ENCODE data around the gene SMIM24. TPM values are rescaled to one million over a fixed set of nuclear protein-coding genes. Genes with fewer than 3 reads are reported as not detected.

SMIM24 gene
- total RNA-seq, 1 experiment from 2014 or later: not detected

DNA sequence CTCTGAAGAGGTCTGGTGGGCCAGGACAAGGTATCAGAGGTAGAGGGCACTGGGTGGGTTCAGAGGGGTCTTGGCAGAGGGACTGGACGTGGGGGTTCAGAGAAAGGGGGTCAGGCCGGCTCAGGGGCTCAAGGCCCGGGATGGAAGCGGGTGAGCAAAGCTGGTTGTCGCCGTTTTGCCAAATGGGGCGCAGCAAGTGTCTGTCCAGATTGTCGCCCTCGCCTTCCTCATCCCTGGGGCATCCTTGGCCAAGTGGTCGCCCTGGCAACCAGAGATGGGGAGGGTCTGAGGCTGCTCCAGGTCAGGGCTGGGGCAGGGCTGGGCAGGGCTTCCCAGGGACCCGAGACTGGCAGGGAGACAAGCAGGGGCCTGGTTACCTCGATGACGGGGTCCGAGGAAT is 13.3 kb upstream of the SMIM24 start:
- ChIA-PET CTCF (interaction anchor here (0.7 to 2.0 kb wide), 3 partner anchors 10 to 192 kb away, joined by 3 to 6 read pairs (median 4); no protein-coding TSS in a partner anchor), POLR2A (no interaction called here)
- Mint-ChIP-seq H3K9me3 (ENCODE audit: unreplicated experiment) (no peaks in the 10 kb centered on the region), H3K4me1 (ENCODE audit: insufficient read depth, unreplicated experiment) (peaks cover 5% of the 10 kb centered on the region), H3K27me3 (ENCODE audit: insufficient read depth, unreplicated experiment) (no peaks in the 10 kb centered on the region), H3K27ac (ENCODE audit: low read depth, unreplicated experiment) (no peak overlapping the region), H3K4me3 (ENCODE audit: unreplicated experiment) (no peak overlapping the region), H3K36me3 (ENCODE audit: insufficient read depth, unreplicated experiment) (peaks cover 38% of the 10 kb centered on the region)
- DNase-seq (ENCODE audit: unreplicated experiment): no peak
- no TSS peak for BruUV-seq (replicated peaks)
- TF ChIP-seq, protein P1, sequence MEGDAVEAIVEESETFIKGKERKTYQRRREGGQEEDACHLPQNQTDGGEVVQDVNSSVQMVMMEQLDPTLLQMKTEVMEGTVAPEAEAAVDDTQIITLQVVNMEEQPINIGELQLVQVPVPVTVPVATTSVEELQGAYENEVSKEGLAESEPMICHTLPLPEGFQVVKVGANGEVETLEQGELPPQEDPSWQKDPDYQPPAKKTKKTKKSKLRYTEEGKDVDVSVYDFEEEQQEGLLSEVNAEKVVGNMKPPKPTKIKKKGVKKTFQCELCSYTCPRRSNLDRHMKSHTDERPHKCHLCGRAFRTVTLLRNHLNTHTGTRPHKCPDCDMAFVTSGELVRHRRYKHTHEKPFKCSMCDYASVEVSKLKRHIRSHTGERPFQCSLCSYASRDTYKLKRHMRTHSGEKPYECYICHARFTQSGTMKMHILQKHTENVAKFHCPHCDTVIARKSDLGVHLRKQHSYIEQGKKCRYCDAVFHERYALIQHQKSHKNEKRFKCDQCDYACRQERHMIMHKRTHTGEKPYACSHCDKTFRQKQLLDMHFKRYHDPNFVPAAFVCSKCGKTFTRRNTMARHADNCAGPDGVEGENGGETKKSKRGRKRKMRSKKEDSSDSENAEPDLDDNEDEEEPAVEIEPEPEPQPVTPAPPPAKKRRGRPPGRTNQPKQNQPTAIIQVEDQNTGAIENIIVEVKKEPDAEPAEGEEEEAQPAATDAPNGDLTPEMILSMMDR (IDR thresholded peaks at IDR 0.05; ENCODE audit: unreplicated experiment): no peak
- intact Hi-C loops (cut with micrococcal nuclease): no loop called here

DNA sequence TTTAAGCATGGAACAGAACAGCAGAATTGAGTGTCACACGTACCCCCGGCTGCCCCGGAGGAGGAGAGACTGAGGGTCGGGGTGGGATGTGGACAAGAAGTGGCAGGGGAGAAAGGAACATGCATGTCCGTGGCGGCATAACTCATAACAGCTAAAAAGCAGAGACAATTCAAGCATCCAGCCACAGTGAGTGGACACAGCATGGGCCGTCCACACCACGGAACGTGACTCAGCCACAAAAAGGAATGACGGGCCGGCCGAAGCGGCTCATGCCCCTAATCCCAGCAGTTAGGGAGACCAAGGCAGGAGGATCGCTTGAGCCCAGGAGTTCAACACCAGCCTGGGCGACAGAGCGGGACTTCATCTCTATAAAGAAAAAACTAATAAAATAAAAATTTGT is 12.6 kb upstream of the SMIM24 start:
- TF ChIP-seq, protein P1 (IDR thresholded peaks at IDR 0.05; ENCODE audit: unreplicated experiment): no peak
- DNase-seq (ENCODE audit: unreplicated experiment): no peak
- peaks cover 38% of the 10 kb centered on the region for H3K36me3 Mint-ChIP-seq (ENCODE audit: insufficient read depth, unreplicated experiment)
- H3K9me3 Mint-ChIP-seq (ENCODE audit: unreplicated experiment): no peaks in the 10 kb centered on the region
- ChIA-PET POLR2A (no interaction called here), CTCF (interaction anchor here (0.7 to 2.0 kb wide), 3 partner anchors 11 to 20 kb away, joined by 3 to 6 read pairs (median 3); no protein-coding TSS in a partner anchor)
- no TSS peak for BruUV-seq (replicated peaks)
- H3K4me3 Mint-ChIP-seq (ENCODE audit: unreplicated experiment): no peak overlapping the region
- intact Hi-C loops (cut with micrococcal nuclease): no loop called here
- no peaks in the 10 kb centered on the region for H3K27me3 Mint-ChIP-seq (ENCODE audit: insufficient read depth, unreplicated experiment)
- H3K27ac Mint-ChIP-seq (ENCODE audit: low read depth, unreplicated experiment): no peak overlapping the region
- peaks cover 2% of the 10 kb centered on the region for H3K4me1 Mint-ChIP-seq (ENCODE audit: insufficient read depth, unreplicated experiment)

DNA sequence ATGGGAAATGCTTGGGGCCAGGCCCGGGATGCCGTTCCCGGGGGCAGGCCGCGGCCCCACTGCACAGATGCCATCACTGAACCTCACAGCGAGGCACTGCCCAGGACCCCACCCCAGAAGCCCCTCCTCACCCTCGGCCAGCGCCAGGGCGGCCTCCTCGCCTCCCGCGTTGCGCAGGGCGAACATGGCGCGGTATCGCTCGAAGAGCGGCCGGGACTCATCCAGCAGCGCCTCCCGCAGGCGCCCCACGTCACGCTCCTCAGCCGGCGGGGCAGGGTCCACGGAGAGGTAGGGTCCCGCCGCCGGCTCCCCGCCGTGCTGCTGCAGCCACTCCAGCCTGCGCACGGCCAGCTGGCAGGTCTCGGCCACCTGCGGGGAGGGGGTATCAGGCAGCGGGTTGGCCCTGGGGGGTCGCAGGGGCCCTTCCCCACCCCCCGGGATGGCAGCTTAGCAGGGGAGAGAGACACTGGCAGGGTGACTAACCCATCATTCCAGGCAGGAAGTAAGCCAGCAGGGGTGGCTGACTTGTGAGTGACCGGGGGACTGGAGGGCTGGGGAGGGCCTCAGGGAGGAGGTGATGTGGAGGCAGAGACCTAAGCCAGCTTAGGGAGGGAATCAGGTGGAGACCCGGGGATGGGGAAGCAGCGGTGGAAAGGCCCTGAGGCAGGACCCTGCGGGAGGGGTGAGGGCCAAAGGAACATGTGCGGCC is 12.0 kb upstream of the SMIM24 start:
- Mint-ChIP-seq H3K9me3 (ENCODE audit: unreplicated experiment) (no peaks in the 10 kb centered on the region), H3K27me3 (ENCODE audit: insufficient read depth, unreplicated experiment) (no peaks in the 10 kb centered on the region), H3K4me3 (ENCODE audit: unreplicated experiment) (no peak overlapping the region), H3K27ac (ENCODE audit: low read depth, unreplicated experiment) (no peak overlapping the region), H3K4me1 (ENCODE audit: insufficient read depth, unreplicated experiment) (no peaks in the 10 kb centered on the region), H3K36me3 (ENCODE audit: insufficient read depth, unreplicated experiment) (peaks cover 38% of the 10 kb centered on the region)
- no TSS peak for BruUV-seq (replicated peaks)
- ChIA-PET CTCF (interaction anchor here (0.6 to 0.7 kb wide), 2 partner anchors 11 to 20 kb away, joined by 3 to 5 read pairs; no protein-coding TSS in a partner anchor), POLR2A (no interaction called here)
- TF ChIP-seq, protein P1 (IDR thresholded peaks at IDR 0.05; ENCODE audit: unreplicated experiment): no peak
- DNase-seq (ENCODE audit: unreplicated experiment): no peak
- intact Hi-C loops (cut with micrococcal nuclease): no loop called here

DNA sequence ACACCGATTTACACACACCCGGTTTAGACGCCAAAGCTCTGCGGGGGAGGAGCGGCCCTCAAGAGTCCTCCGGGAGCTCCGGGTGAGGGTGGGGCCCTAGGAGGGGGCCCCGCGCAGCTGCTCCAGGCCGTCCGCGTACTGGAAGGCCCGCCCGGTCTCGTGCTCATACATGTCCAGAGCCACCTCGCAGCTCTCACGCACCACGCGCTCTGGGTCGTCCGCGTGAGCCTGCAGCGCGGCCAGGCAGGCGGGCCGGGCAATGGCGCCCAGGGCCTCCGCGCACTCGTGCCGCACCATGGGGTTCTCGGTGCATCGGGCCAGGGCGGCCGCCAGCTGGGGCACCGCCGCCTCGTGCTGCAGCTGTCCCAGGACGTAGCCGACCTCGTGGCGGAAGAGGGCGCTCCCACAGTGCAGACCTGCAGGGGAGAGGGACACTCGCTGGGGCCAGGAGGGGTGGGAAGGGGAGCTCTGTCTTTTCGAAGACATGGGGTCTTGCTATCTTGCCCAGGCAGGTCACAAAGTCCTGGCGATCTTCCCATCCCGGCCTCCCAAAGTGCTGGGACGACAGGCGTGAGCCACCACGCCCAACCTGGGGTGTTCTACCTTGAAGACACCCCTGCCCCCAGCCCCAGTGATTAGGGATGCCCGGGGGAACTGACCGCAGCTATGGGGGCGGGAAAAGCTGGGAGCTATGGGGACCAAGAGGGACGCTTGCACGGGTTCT is 11.2 kb upstream of the SMIM24 start:
- TSS peak; percentile 18 for BruUV-seq (replicated peaks)

More for the DNA sequence above, 11.2 kb upstream of the SMIM24 start:
- Mint-ChIP-seq H3K27me3 (ENCODE audit: insufficient read depth, unreplicated experiment) (no peaks in the 10 kb centered on the region), H3K4me1 (ENCODE audit: insufficient read depth, unreplicated experiment) (no peaks in the 10 kb centered on the region), H3K36me3 (ENCODE audit: insufficient read depth, unreplicated experiment) (peaks cover 32% of the 10 kb centered on the region), H3K4me3 (ENCODE audit: unreplicated experiment) (no peak overlapping the region), H3K27ac (ENCODE audit: low read depth, unreplicated experiment) (no peak overlapping the region), H3K9me3 (ENCODE audit: unreplicated experiment) (no peaks in the 10 kb centered on the region)
- TF ChIP-seq, protein P1 (IDR thresholded peaks at IDR 0.05; ENCODE audit: unreplicated experiment): no peak
- CTCF ChIA-PET: interaction anchor here (0.6 to 1.1 kb wide), 2 partner anchors 11 to 19 kb away, joined by 3 to 5 read pairs; no protein-coding TSS in a partner anchor
- intact Hi-C loops (cut with micrococcal nuclease): no loop called here
- POLR2A ChIA-PET: no interaction called here
- no peak for DNase-seq (ENCODE audit: unreplicated experiment)
